ENCODE measurements around the gene CCNT2.
"Not testable (repeated sequence)": the region's sequence is repeated elsewhere in the genome, so short reads cannot be mapped to it uniquely, and the experiment has no call there.

The CCNT2 gene

GRCh38 chr2:134919341-134920210, 954 bp downstream of the CCNT2 start:
- DNase-seq (ENCODE audit: low read depth), result peak; percentile 14

- no peak for DNase-seq (ENCODE audit: low read depth)
These were observed 6.3 kb downstream of the CCNT2 start for GRCh38 chr2:134924912-134925311.

- DNase-seq (ENCODE audit: low read depth), result no peak
These were observed 7.8 kb downstream of the CCNT2 start for GRCh38 chr2:134926231-134926931.

- DNase-seq (ENCODE audit: low read depth), result no peak
These were observed 8.6 kb downstream of the CCNT2 start for GRCh38 chr2:134927195-134927594.

GRCh38 chr2:134932864-134933526, 14.4 kb downstream of the CCNT2 start:
- no peak for DNase-seq (ENCODE audit: low read depth)

- no peak for DNase-seq (ENCODE audit: low read depth)
These were observed 15.1 kb downstream of the CCNT2 start for GRCh38 chr2:134933732-134934131.

- no peak for DNase-seq (ENCODE audit: low read depth)
These were observed 15.5 kb downstream of the CCNT2 start for GRCh38 chr2:134934150-134934549.

- no peak for DNase-seq (ENCODE audit: low read depth)
These were observed 16.0 kb downstream of the CCNT2 start for GRCh38 chr2:134934641-134935040.

- DNase-seq (ENCODE audit: low read depth), result no peak
These were observed 18.1 kb downstream of the CCNT2 start for GRCh38 chr2:134936691-134937090.

- no peak for DNase-seq (ENCODE audit: low read depth)
These were observed 24.9 kb downstream of the CCNT2 start for GRCh38 chr2:134943540-134943939.

GRCh38 chr2:134944975-134945374, 26.4 kb downstream of the CCNT2 start:
- no peak for DNase-seq (ENCODE audit: low read depth)

GRCh38 chr2:134946073-134946472, 27.5 kb downstream of the CCNT2 start:
- DNase-seq (ENCODE audit: low read depth), result no peak

GRCh38 chr2:134949981-134950708, 31.5 kb downstream of the CCNT2 start:
- DNase-seq (ENCODE audit: low read depth), result no peak

- no peak for DNase-seq (ENCODE audit: low read depth)
These were observed 32.3 kb downstream of the CCNT2 start for GRCh38 chr2:134950886-134951285.

GRCh38 chr2:134952608-134953007, 34.0 kb downstream of the CCNT2 start:
- no peak for DNase-seq (ENCODE audit: low read depth)

GRCh38 chr2:134954065-134954464, 35.4 kb downstream of the CCNT2 start:
- no peak for DNase-seq (ENCODE audit: low read depth)

- DNase-seq (ENCODE audit: low read depth), result no peak
These were observed 37.1 kb downstream of the CCNT2 start for GRCh38 chr2:134955744-134956143.

- DNase-seq (ENCODE audit: low read depth), result no peak
These were observed 38.9 kb downstream of the CCNT2 start for GRCh38 chr2:134957477-134957876.

GRCh38 chr2:134967166-134967565, 48.5 kb downstream of the CCNT2 start:
- not testable (repeated sequence) for DNase-seq (ENCODE audit: low read depth)

GRCh38 chr2:134973241-134974138, 54.9 kb downstream of the CCNT2 start:
- no peak for DNase-seq (ENCODE audit: low read depth)

Data from activated T-helper 1 cell treated with Interleukin-2 at 50 U/mL for 16 hours (primary cell).